ENCODE data around the gene DYSF.
"Not testable (repeated sequence)": the region's sequence is repeated elsewhere in the genome, so short reads cannot be mapped to it uniquely, and the experiment has no call there.

The DYSF gene

DNA sequence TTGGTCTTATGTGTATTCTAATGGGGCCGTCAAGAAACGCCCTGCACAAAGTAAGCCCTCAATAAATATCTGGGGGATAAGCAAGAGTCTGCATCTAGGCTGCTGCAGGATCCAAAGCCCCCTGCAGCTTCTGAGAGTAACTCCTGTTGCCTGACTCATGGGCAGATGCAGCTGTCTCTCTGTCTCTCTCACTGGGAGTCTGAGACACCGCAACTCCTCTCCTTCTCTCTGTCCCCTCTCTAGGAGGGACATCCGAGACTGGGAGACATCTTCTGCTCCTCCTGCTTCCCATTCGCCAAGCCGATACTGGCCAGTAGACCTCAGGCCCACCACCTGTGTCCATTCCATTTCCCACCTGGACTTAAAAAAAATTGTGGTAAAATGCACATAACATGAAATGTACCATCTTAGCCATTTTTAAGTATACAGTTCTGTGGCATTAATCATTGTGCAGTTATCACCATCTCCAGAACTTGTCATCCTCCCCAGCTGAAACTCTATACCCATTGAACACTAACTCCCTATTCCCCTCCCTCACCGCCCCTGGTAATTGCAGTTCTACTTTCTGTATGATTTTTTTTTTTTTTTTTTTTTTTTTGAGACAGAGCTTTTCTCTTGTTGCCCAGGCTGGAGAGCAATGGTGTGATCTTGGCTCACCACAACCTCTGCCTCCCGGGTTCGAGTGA, 20.1 kb downstream of the DYSF start:
- DNase-seq, result no peak

DNA sequence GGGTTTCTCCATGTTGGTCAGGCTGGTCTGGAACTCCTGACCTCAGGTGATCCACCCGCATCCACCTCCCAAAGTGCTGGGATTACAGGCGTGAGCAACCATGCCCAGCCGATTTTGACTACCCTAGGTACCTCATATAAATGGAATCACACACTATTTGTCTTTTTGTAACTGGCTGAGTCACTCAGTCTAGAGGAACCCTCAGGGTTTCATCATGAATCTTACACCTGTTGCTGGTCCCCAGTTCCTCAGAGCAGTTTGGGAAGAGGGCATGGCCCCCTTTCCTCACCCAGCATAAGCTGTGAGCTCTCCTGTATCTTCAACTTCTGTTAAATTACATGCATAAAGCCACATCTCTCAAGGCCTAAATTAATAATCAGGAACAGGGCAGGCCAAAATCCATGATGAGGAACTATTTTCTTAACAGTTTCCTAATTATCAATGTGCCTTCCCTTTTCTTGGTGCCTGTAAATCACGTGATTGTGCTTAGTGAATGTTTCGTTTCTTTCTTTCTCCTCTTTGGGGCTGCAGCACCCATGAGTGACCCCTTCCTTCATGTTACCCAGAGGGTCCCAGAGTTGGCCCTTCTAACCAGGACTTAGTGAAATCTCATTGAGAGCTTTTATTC, 20.9 kb downstream of the DYSF start:
- no peak for DNase-seq

DNA sequence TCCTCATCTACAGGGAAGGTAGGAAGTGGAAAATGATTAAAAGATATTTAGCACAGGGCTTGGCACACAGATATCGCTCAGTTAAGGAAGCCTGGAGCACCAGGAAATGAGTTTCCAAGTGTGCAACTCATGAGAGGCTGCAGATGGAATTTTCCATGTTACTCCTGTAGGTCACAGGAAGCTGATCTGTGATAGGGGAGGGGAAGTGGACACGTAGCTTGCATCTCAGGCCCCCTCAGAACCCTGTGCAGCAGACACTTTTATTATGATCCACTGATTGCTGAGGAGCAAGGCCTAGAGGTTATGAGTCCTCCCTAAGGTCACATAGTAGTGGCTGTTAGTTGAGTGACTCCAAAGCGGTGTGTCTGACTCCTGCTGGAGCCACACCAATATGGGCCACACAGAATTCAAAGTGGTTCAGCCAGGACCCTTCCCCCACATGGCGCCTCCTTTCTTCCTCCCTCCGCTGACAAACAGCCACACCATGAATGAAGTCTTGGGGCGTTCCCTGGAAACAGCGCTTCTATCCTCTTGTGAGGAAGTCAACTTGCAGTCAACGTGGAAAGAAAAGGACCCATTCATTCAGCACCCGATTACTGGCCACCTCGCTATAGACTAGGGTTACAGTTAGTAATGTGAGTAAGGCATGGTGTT, 21.5 kb downstream of the DYSF start:
- DNase-seq, result no peak

DNA sequence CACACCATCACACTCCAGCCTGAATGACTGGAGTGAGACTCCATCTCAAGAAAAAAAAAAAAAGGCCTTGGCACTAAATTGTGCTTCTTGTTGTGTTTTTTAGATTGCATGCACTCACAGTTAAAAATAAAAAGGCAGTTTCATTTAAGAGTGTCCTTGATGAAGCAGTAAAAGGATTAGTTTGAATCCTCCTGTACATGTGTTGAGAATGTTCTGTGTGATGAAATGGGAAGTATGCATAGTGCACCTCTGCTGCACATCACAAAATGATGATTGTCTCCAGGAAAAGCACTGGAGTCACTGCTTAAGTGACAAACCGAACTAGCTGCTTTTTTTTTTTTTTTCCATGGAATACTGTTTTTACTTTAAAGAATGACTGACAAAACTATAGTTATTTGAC, 23.1 kb downstream of the DYSF start:
- no peak for DNase-seq

DNA sequence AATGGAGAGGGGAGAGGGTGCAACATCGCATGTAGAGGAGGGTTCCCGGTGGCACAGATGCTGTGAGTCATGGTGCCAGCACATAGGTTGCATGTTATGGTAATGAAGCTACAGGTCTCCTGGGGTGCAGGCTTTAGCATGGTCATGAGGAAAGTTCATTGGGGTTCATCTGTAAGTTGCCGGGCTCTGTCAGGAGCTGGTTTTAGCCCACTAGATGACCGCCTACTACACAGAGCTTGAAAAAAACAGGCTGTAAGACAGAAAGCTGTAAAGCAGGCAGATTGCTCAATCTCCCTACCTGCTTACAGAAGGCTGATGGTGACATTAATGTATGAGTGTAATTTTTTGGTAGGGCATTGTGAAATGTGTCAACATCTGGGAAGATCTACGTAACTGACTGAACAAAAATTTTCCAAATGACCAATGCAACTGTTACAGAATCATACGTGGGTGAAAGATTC, 23.9 kb downstream of the DYSF start:
- no peak for DNase-seq

DNA sequence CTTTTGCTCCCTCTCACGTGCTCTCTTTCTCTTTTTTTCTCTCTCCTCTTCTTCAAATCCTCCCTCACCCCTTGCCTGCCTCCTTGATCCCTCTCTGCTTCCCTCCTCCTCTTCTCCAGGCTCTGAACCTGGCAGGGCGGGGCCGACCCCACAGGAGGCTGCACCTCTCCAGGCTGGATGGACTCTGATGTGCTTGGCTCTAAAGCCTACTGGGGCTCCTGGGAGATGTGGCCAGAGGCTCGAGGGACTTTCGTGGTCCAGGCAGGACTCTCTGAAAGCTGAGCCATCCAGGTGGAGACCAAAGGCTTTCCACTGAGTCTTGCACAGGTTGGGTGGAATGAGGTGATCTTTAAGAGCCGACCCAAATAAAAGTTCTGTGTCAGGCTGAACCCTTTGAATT, 25.4 kb downstream of the DYSF start:
- DNase-seq, result no peak

DNA sequence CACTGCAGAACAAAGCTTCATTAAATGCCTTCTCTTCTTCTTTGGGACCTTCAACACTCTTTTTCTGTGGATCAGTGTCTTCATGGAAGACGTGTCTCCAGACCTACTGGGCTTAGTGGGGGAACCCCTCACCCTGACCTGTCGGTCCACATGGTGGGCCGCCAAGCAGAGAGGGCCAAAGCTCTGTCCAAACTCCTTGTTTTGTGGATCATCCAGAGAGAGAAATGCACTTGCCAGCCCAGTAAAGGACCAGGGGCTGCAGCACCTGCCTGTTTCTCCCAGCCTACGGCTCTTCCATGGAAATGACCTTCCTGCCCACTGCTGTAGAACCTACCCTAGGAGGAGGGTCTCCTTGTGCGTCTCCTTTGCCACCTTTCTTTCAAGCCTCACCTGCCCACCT, 25.9 kb downstream of the DYSF start:
- DNase-seq, result no peak

DNA sequence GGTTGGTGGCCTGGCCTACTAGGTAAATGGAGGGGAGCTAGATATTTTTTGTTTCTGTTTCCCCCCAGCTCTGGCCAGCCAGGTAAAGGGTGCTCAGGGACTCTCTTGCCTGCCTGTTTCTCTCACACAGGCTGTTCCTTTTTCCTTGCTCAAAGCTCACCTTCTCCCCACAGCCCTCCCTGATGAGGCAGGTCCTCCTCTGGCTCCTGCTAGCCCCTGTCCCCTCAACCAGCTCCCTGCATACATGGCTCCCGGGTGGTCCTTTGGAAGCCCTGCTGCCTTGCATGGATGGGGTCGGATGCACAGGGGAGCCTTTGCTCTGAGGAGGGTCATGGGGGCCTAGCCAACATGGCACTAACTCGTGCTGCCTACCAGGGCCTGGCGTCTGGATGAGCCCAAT, 27.8 kb downstream of the DYSF start:
- no peak for DNase-seq

DNA sequence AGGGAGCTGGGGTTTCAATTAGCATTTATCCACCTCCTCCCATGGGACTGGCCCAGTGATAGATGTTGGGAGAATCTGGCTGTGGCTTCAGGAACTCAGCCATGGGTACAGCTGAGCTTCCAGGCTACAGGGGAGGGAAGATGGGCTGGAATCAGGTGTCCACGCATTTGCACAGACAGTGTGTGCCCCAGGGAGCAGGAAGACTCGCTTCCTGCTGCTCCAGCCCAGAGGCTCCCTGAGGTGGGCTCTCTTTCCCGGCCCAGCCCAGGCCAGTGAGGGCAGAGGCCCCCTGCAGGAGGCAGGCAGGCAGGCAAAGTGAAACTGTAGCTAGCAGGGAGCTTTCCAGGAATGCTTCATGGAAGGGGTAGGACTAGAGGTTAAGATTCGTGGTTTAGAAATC, 28.7 kb downstream of the DYSF start:
- DNase-seq, result no peak

DNA sequence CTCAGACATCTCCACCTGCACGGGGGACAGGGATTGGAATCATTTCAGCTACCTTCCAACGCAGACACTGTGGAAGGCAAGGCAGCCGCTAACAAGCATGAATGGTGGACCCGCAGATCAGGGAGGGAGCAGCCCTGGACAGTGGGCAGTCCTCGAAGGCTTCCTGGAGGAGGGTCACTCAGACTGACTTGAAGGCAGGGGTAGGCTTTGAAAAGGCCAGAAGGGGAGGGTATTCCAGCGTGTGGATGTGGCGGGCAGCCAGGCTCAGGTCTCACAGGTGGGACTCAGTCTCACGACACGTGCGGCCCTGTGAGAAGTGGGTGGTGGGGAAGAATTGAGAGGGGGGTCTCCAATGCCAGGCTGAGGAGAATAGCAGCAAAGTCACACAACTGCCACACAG, 29.9 kb downstream of the DYSF start:
- no peak for DNase-seq

DNA sequence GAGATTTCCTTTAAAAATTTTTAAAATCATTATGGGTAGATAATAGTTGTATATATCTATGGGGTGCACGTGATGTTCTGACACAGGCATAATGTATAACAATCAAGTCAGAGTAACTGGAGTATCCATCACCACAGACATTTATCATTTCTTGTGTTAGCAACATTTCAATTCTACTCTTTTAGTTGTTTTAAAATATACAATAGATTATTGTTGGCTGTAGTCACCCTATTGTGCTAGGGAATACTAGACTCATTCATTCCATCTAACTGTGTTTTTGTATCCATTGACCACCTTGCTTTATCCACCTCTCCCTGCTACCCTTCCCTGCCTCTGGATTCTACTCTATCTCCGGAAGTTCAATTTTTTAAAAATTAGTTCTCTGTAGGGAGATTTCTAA, 31.0 kb downstream of the DYSF start:
- no peak for DNase-seq

DNA sequence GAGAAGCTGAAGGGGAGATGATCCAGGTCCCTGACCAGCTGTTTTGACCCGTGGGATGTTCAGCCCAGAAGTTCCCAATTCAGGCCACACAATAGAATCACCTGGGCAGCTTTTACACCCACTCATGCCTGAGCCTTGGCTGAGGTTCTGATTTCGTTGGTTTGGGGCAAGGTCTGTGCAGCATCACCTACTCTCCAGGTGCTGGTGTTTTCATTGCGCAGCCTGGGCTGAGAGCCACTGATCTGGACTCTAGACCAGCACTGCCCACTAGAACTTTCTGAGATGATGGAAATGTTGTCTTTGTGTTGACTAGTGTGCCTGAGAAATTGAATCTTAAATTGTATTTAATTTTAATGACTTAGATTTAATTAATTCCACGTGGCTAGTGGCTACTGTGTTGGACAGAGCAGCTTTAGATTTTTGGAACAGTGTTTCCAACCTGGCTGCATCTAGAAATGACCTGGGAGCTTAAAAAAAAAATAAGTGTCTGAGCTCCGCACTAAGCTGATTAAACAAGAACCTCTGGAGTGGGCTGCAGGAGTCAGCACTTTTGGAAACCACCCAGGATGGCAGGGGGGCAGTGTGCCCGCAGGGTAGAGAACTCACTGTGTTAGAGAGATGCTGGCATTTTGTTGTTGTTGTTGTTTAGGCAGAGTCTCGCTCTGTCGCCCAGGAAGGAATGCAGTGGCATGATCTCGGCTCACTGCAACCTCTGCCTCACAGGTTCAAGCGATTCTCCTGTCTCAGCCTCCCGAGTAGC, 33.7 kb downstream of the DYSF start:
- no peak for DNase-seq

DNA sequence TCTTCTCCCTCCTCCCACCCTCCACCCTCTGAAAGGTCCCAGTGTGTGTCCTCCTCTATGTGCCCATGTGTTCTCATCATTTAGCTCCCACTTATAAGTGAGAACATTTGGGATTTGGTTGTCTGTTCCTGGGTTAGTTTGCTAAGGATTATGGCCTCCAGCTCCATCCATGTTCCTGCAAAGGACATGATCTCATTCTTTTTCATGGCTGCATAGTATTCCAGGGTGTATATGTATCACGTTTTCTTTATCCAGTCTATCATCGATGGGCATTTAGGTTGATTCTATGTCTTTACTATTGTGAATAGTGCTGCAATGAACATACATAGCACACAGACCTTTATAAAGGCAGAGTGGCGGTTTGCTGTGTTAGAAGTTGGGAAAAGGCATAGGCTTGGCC, 38.2 kb downstream of the DYSF start:
- not testable (repeated sequence) for DNase-seq

DNA sequence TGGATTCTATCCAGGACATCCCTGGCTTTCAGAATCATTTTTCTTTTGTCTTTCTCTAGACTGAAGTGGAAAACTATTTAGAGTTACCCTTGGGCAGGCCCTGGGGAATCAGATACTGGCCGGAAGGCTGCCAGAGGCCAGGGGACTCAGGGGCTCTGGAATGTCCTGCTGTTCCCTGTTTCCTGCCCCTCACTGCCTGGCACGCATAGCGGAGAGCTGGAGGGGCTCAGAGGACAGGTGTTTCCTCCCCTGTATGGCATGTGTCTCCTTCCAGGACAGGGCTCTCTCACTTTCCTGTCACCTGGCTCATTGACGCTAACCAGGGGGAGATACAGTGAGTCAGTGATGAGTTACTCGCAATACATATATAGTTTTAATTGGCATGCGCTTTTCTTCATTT, 38.8 kb downstream of the DYSF start:
- DNase-seq, result no peak

DNA sequence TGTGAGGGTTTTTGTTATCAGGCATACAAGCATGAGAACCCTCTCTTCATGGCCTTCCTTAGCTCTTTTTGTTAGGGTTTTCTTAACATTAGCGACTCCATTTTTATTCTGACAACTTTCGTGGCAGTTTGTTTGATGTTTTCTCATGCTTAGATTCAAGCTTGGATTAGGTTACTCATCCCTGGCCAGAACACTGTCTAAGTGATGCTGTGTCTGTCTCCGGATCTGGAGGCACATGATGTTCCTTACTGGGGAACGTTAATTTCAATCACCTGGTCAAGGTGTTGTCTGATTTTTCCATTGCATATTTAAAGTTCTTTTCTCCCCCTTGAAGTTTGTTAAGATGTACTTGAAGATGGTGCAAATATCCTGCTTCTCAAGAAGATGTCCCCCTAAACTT, 40.7 kb downstream of the DYSF start:
- DNase-seq, result no peak

DNA sequence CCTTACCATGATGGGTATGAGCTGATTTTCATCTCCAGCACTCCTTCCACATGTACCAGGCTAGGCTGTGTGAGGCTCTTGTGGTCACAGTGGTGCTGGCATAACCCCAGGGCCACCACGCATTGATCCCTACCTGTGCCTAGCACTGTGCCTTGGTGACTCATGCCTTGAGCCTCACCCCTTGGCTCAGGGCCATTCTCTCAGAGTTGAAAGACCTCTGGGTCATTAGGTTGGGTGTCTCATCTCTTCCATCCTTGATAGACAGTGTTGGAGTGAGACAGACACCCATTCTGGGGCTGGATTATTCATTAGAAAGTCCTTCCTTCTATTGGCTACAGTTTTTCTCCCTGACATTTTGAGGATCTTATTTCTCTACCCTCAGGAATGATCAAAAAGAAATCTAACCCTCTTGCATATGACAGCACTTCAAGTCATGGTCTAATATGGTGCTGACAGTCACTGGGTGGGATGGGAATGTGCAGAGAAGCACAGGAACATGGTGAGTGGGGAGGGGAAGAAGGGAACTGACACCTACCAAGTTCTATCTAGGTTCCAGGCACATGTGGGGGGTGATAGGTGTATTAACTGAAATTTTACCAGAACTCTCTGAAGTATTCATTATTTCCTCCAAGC, 41.3 kb downstream of the DYSF start:
- DNase-seq, result no peak

DNA sequence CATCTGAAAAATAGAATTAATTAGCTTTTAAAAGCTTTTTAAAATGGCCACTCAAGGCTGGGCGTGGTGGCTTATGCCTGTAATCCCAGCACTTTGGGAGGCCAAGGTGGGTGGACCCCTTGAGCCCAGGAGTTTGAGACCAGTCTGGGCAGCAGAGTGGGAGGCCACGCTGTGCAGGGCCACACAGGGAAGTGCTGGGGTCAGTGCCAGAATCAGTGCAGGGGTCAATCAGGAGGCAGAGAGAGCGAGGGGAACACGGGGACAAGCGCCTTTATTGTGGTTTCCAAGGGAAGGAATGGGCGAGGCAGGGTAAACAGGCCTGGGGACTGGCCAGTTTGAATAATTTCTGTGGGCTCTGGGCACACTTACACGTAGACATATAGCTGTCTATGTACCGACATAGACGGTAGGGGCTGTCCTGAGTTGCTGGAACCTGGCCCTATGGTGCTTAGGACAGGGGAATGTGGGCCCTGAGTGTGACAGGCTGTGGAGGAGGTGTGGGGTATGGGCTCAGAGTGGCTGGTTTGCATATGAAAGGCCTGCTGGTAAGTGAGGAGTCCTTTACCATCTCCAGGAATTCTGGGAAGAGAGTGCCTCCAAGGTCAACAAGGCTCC, 42.9 kb downstream of the DYSF start:
- no peak for DNase-seq

DNA sequence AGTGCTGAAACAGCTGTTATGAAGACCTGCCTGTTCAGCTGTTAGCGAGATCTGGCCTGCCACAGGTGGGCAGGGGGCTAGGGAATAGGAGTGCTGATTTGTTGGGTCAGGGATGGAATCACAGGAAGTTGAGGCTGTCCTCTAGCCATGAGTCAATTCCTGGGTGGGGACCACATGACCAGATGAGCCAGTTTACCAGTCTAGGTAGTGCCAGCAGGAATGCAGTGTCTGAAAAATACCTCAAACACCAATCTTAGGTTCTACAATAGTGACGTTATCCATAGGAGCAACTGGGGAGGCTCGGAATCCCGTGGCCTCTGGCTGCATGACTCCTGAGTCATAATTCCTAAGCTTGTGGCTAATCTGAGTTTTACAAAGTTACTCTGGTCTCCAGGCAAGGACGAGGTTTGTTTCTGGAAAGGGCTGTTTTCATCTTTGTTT, 44.9 kb downstream of the DYSF start:
- no peak for DNase-seq

DNA sequence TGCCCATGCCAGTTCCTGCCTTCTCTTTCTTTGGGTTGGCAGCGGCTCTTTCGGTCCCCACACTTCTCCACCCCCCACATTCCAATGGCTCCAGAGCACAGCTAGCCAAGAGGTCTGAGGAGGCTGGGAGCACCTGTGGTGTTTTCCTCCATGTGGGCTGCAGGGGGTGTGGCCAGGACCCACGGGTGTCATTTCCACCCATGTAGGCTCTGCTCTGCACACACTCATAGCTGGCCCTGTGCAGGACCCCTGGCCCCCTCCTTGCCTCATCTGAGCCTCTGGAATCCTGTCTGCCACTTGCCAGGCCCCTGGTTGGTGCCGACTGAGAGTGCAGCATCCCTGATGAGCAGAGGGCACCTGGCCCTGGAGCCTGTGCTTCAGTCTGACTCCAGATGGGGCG, 46.3 kb downstream of the DYSF start:
- DNase-seq, result no peak

DNA sequence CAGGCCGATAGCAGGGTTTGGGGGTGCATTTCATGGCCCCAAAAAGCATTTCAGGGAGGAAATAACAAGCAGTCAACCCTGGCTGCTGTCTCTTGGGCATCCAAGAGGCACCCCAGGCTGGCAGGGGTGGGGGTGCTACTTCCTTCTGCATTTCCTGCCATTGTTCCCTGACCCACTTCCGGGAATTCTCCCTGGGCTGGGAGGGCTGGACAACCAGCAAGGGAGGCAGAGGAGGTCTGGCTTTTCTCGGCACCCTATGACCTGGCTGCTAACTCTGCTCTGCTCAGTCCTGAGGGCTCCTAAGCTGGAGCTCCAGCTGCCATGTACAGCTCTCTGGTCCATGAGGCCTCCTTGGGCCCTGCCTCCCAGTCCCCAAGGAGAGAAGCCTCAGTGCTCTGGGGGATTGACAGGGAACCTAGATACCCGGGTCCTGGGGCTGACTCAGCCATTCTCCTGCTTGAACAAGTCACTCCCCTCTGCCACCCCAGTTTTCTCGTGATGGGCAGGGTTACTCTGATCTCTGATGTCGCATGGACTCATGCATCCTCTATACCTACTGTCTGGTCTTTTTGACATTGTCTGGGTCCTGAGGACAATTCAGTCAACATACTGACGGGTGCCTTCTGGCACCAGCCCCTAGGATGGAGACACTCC, 47.2 kb downstream of the DYSF start:
- DNase-seq, result no peak

DNA sequence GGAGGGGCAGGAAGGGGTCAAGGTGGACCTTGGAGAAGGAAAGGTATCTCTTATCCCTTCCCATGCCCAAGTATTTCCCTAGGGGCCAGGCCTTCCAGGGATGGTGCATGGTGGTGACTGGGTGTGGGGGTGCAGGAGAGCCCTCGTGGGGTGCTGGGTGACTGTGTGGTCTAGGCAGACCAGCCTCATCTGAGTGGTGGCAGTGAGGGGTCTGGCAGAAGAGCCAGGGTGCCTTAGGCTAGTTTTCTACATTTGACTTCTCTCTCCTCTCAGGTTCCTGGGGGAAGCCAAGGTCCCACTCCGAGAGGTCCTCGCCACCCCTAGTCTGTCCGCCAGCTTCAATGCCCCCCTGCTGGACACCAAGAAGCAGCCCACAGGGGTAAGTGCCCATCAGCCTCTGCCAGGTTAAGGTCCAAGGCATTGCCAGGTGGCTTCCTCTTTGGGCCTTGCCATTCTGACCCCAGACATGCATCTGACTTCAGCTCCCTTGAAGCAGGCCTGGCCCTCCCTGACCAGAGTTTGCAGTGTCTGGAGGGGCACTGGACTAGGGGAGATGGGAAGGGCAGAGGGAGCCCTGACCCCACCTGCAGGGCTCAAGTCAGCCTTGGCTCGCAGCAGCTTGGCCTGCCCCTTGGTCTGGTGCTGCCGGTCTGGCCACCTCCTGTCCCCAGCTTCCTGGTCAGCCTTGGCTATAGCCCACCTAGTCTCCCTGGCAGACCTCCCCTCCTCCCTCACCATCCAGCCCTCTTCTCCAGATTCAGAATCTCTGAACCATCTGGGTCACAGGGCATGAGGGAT, 49.8 kb downstream of the DYSF start:
- DNase-seq, result no peak

Data from activated naive CD4-positive, alpha-beta T cell treated with anti-CD3 and anti-CD28 coated beads, Interleukin-2, amount 50 U/mL, for 16 hours (primary cell).